OCI-LY1 (cell line): ENCODE data around the gene SPDYE3.

ENCODE experiments used
- H2AFZ ChIP-seq: fragments of 200-600 bp; sonication (generic), shearing (Covaris generic); 2 replicates; pipeline ENCODE4 v1.6.0; 2014; ENCODE audit warnings: antibody characterized with exemption, mild to moderate bottlenecking, low read length
- H3F3A ChIP-seq: fragments of 200-600 bp; sonication (generic), shearing (Covaris generic); 2 replicates; pipeline ENCODE4 v1.6.0; 2014; ENCODE audit warnings: mild to moderate bottlenecking, antibody characterized with exemption, low read length, moderate library complexity; ENCODE audit not compliant: insufficient read depth
- H3K27ac ChIP-seq: fragments of 200-600 bp; sonication (generic); 2 replicates; pipeline ENCODE4 v1.5.1; 2014; ENCODE audit warnings: low read length, mixed run types, mild to moderate bottlenecking, low read depth; ENCODE audit not compliant: poor library complexity, severe bottlenecking
- H3K27me3 ChIP-seq: fragments of 200-600 bp; sonication (generic); 2 replicates; pipeline ENCODE4 v1.6.0; 2014; ENCODE audit warnings: antibody characterized with exemption, mild to moderate bottlenecking, low read length, moderate library complexity; ENCODE audit not compliant: insufficient read depth
- H3K36me3 ChIP-seq: fragments of 200-600 bp; sonication (generic); 2 replicates; pipeline ENCODE4 v1.6.1; 2014; ENCODE audit warnings: mild to moderate bottlenecking, antibody characterized with exemption, low read length, moderate library complexity, mixed read lengths; ENCODE audit not compliant: insufficient read depth
- H3K4me1 ChIP-seq: fragments of 200-600 bp; sonication (generic); 2 replicates; pipeline ENCODE4 v1.5.1; 2014; ENCODE audit warnings: mild to moderate bottlenecking, low read length, moderate library complexity; ENCODE audit not compliant: insufficient read depth, severe bottlenecking
- H3K4me2 ChIP-seq: fragments of 200-600 bp; sonication (generic), shearing (Covaris generic); 2 replicates; pipeline ENCODE4 v1.6.1; 2014; ENCODE audit warnings: low read length
- H3K4me3 ChIP-seq: fragments of 200-600 bp; sonication (generic); 2 replicates; pipeline ENCODE4 v1.5.1; 2014; ENCODE audit warnings: low read length, low read depth, mild to moderate bottlenecking, mixed read lengths; ENCODE audit not compliant: poor library complexity, severe bottlenecking
- H3K79me2 ChIP-seq: fragments of 200-600 bp; shearing (Covaris generic); 2 replicates; pipeline ENCODE4 v1.6.1; 2016; ENCODE audit warnings: mixed run types, low read length, mixed read lengths; ENCODE audit not compliant: insufficient read depth
- H3K9ac ChIP-seq: fragments of 200-600 bp; sonication (generic), shearing (Covaris generic); 2 replicates; pipeline ENCODE4 v1.6.1; 2014; ENCODE audit warnings: mild to moderate bottlenecking, low read length, mixed read lengths
- H3K9me2 ChIP-seq: fragments of 200-600 bp; sonication (generic), shearing (Covaris generic); 2 replicates; pipeline ENCODE4 v1.6.1; 2014; ENCODE audit warnings: low read depth, mild to moderate bottlenecking, low read length, mixed read lengths
- H3K9me3 ChIP-seq: fragments of 200-600 bp; shearing (Covaris generic); 2 replicates; pipeline ENCODE4 v1.6.1; 2014; ENCODE audit warnings: low read length, mixed read lengths
- H4K20me1 ChIP-seq: fragments of 200-600 bp; sonication (generic), shearing (Covaris generic); 2 replicates; pipeline ENCODE4 v1.6.0; 2016; ENCODE audit warnings: mild to moderate bottlenecking, low read length; ENCODE audit not compliant: insufficient read depth
- EZH2 ChIP-seq: fragments of 200-600 bp; sonication (generic), shearing (Covaris generic); IDR thresholded peaks from 2 replicates; pipeline ENCODE4 v1.8.0; 2017; ENCODE audit warnings: borderline replicate concordance, mixed run types, mild to moderate bottlenecking, antibody characterized with exemption, low read length, moderate library complexity, mixed read lengths
- TF ChIP-seq, protein P1 (sequence below): fragments of 200-600 bp; sonication (generic), shearing (Covaris generic); IDR thresholded peaks from 2 replicates; pipeline ENCODE4 v1.5.1; 2017; ENCODE audit warnings: mild to moderate bottlenecking, antibody characterized with exemption, low read length, moderate library complexity, mixed read lengths

SPDYE3 gene

GRCh38 chr7:100352984-100353684 lies 45.6 kb downstream of the SPDYE3 start:
- no peak overlapping the region for H3K9ac ChIP-seq
- no peaks in the 10 kb centered on the region for H3K79me2 ChIP-seq
- H3F3A ChIP-seq = no peaks in the 10 kb centered on the region
- no peak overlapping the region for H3K27ac ChIP-seq
- H2AFZ ChIP-seq = no peak overlapping the region
- H3K4me3 ChIP-seq = no peak overlapping the region
- H3K27me3 ChIP-seq = no peaks in the 10 kb centered on the region
- TF ChIP-seq, protein P1, sequence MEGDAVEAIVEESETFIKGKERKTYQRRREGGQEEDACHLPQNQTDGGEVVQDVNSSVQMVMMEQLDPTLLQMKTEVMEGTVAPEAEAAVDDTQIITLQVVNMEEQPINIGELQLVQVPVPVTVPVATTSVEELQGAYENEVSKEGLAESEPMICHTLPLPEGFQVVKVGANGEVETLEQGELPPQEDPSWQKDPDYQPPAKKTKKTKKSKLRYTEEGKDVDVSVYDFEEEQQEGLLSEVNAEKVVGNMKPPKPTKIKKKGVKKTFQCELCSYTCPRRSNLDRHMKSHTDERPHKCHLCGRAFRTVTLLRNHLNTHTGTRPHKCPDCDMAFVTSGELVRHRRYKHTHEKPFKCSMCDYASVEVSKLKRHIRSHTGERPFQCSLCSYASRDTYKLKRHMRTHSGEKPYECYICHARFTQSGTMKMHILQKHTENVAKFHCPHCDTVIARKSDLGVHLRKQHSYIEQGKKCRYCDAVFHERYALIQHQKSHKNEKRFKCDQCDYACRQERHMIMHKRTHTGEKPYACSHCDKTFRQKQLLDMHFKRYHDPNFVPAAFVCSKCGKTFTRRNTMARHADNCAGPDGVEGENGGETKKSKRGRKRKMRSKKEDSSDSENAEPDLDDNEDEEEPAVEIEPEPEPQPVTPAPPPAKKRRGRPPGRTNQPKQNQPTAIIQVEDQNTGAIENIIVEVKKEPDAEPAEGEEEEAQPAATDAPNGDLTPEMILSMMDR = no peak
- TF ChIP-seq EZH2 = no peak
- no peak overlapping the region for H3K4me2 ChIP-seq
- no peaks in the 10 kb centered on the region for H3K9me2 ChIP-seq
- H3K4me1 ChIP-seq = no peaks in the 10 kb centered on the region
- no peaks in the 10 kb centered on the region for H4K20me1 ChIP-seq
- H3K36me3 ChIP-seq = peaks cover 93% of the 10 kb centered on the region
- no peaks in the 10 kb centered on the region for H3K9me3 ChIP-seq

GRCh38 chr7:100353685-100354330 lies 46.3 kb downstream of the SPDYE3 start:
- Histone ChIP-seq H3F3A (no peaks in the 10 kb centered on the region), H3K4me1 (no peaks in the 10 kb centered on the region), H2AFZ (no peak overlapping the region), H3K36me3 (peaks cover 94% of the 10 kb centered on the region), H3K9ac (no peak overlapping the region), H3K27me3 (no peaks in the 10 kb centered on the region), H4K20me1 (no peaks in the 10 kb centered on the region), H3K9me2 (no peaks in the 10 kb centered on the region), H3K9me3 (no peaks in the 10 kb centered on the region), H3K27ac (no peak overlapping the region), H3K4me3 (no peak overlapping the region), H3K4me2 (no peak overlapping the region), H3K79me2 (no peaks in the 10 kb centered on the region)
- TF ChIP-seq EZH2 = no peak
- TF ChIP-seq, protein P1 = no peak

- Histone ChIP-seq H3K9ac (no peak overlapping the region), H3K27ac (no peak overlapping the region), H2AFZ (no peak overlapping the region), H3K9me3 (no peaks in the 10 kb centered on the region), H3K4me2 (no peak overlapping the region), H3K9me2 (no peaks in the 10 kb centered on the region), H3K4me3 (no peak overlapping the region), H3F3A (no peaks in the 10 kb centered on the region), H3K4me1 (no peaks in the 10 kb centered on the region), H3K36me3 (peaks cover 97% of the 10 kb centered on the region), H3K79me2 (no peaks in the 10 kb centered on the region), H3K27me3 (no peaks in the 10 kb centered on the region), H4K20me1 (no peaks in the 10 kb centered on the region)
- TF ChIP-seq, protein P1 = no peak
- no peak for TF ChIP-seq EZH2
Measured at GRCh38 chr7:100356416-100357068, 49.0 kb downstream of the SPDYE3 start.
